Smooth muscle cell (in vitro differentiated cells): ENCODE measurements around the gene PPP1CC. TPM values are rescaled to one million over a fixed set of nuclear protein-coding genes. Genes with fewer than 3 reads are reported as not detected.

Source experiments
- DNase-seq: peaks from one replicate; lab custom pipeline; 2025; ENCODE audit not compliant: unreplicated experiment; lab: John Stamatoyannopoulos, UW
- H2AFZ ChIP-seq: fragments of 200-600 bp; sonication (generic); 2 replicates; pipeline ENCODE4 v1.6.0; 2016; ENCODE audit warnings: antibody characterized with exemption, low read depth, mild to moderate bottlenecking
- H3F3A ChIP-seq: fragments of 200-600 bp; sonication (generic); 2 replicates; pipeline ENCODE4 v1.6.0; 2017; ENCODE audit warnings: antibody characterized with exemption, low read depth
- H3K27ac ChIP-seq: fragments of 200-600 bp; sonication (generic); 2 replicates; pipeline ENCODE4 v1.5.1; 2016; ENCODE audit warnings: low read depth, mild to moderate bottlenecking
- H3K27me3 ChIP-seq: fragments of 200-600 bp; sonication (generic); 2 replicates; pipeline ENCODE4 v1.6.1; 2016; ENCODE audit warnings: low read depth, mild to moderate bottlenecking
- H3K36me3 ChIP-seq: fragments of 200-600 bp; sonication (generic); 2 replicates; pipeline ENCODE4 v1.5.1; 2016; ENCODE audit warnings: low read depth
- H3K4me1 ChIP-seq: fragments of 200-600 bp; sonication (generic); 2 replicates; pipeline ENCODE4 v1.5.1; 2016; ENCODE audit warnings: low read depth
- H3K4me2 ChIP-seq: fragments of 200-600 bp; sonication (generic); 2 replicates; pipeline ENCODE4 v1.6.0; 2016; ENCODE audit warnings: mild to moderate bottlenecking
- H3K4me3 ChIP-seq: fragments of 200-600 bp; sonication (generic); 2 replicates; pipeline ENCODE4 v1.5.1; 2016; ENCODE audit warnings: mild to moderate bottlenecking
- H3K79me2 ChIP-seq: fragments of 200-600 bp; sonication (generic); 2 replicates; pipeline ENCODE4 v1.6.0; 2016; ENCODE audit warnings: low read depth, mild to moderate bottlenecking
- H3K9ac ChIP-seq: fragments of 200-600 bp; sonication (generic); 2 replicates; pipeline ENCODE4 v1.6.0; 2016; ENCODE audit warnings: low read depth
- H3K9me3 ChIP-seq: fragments of 200-600 bp; sonication (generic); replicated peaks from 2 replicates; pipeline ENCODE4 v1.5.1; 2016; ENCODE audit warnings: low read depth
- H4K20me1 ChIP-seq: fragments of 200-600 bp; sonication (generic); 2 replicates; pipeline ENCODE4 v1.6.0; 2016; ENCODE audit warnings: low read depth
- CTCF ChIP-seq: fragments of 200-600 bp; sonication (generic); IDR thresholded peaks from 2 replicates; pipeline ENCODE4 v1.5.1; 2017; ENCODE audit warnings: borderline replicate concordance, mild to moderate bottlenecking, antibody characterized with exemption; ENCODE audit not compliant: insufficient read depth, poor library complexity, severe bottlenecking
- WGBS: methylation state at CpG from one replicate; pipeline ENCODE4 v1.1.7; 2016; ENCODE audit warnings: low lambda C conversion rate; 5-methylcytosine and 5-hydroxymethylcytosine counted together
- polyA plus RNA-seq: library from polyadenylated mRNA; unstranded; fragments of >200 nt; fragmentation: Nextera tagmentation; extraction: Ambion mirVana; gene quantifications from 2 replicates; pipeline ENCODE4 v1.2.1, GENCODE V29; 2016
- total RNA-seq: library from RNA; depleted of rRNA; stranded (reverse); fragments of >200 nt; gene quantifications from 2 replicates; pipeline ENCODE4 v1.2.3, GENCODE V29; 2014

Gene PPP1CC
- 105 and 120 TPM in 2 replicates for total RNA-seq
- polyA plus RNA-seq: 34.9 and 35.2 TPM in 2 replicates

GRCh38 chr12:110742718-110743570 lies at the start of gene PPP1CC:
Gene PPP1CC (minus strand): TSS chr12:110742891. CDS start chr12:110742707, 184 bp downstream.
- Histone ChIP-seq H3K4me2 (peak within 1 kb of the TSS; percentile 92), H3K36me3 (no peaks in the 10 kb centered on the region), H3K27me3 (no peaks in the 10 kb centered on the region), H3K4me1 (peaks cover 23% of the 10 kb centered on the region), H4K20me1 (peaks cover 42% of the 10 kb centered on the region), H3K9ac (peak within 1 kb of the TSS; percentile 94), H3K79me2 (peaks cover 47% of the 10 kb centered on the region), H3K9me3 (no peaks in the 10 kb centered on the region), H3F3A (no peaks in the 10 kb centered on the region), H3K27ac (peak within 1 kb of the TSS; percentile 75), H2AFZ (peak within 1 kb of the TSS; percentile 95), H3K4me3 (peak within 1 kb of the TSS; percentile 91)
- under 1% methylated on average over 47 of the region's 63 CpGs for WGBS
- peak; percentile 81 for DNase-seq
- no peak for TF ChIP-seq CTCF

GRCh38 chr12:110791589-110791988 lies 48.9 kb upstream of the PPP1CC start:
- Histone ChIP-seq H2AFZ (no peak overlapping the region), H3K27ac (no peak overlapping the region), H3K9ac (no peak overlapping the region), H3K4me2 (no peak overlapping the region), H3K4me1 (no peaks in the 10 kb centered on the region), H3F3A (no peaks in the 10 kb centered on the region), H3K36me3 (no peaks in the 10 kb centered on the region), H4K20me1 (no peaks in the 10 kb centered on the region), H3K27me3 (no peaks in the 10 kb centered on the region), H3K9me3 (no peaks in the 10 kb centered on the region), H3K79me2 (no peaks in the 10 kb centered on the region), H3K4me3 (no peak overlapping the region)
- DNase-seq: no peak
- WGBS: 85% methylated on average over 3 of the region's 3 CpGs
- no peak for TF ChIP-seq CTCF

- no peak for DNase-seq
- Histone ChIP-seq H3K27ac (no peak overlapping the region), H3K36me3 (no peaks in the 10 kb centered on the region), H3K9me3 (no peaks in the 10 kb centered on the region), H3F3A (no peaks in the 10 kb centered on the region), H2AFZ (no peak overlapping the region), H3K4me1 (no peaks in the 10 kb centered on the region), H3K4me2 (no peak overlapping the region), H4K20me1 (no peaks in the 10 kb centered on the region), H3K4me3 (no peak overlapping the region), H3K9ac (no peak overlapping the region), H3K27me3 (no peaks in the 10 kb centered on the region), H3K79me2 (no peaks in the 10 kb centered on the region)
- WGBS: 88% methylated on average over 1 of the region's 1 CpG
- no peak for TF ChIP-seq CTCF
Measured at GRCh38 chr12:110790301-110790700, 47.6 kb upstream of the PPP1CC start.

- no peaks in the 10 kb centered on the region for H3K9me3 ChIP-seq
- H3K27me3 ChIP-seq: no peaks in the 10 kb centered on the region
- H2AFZ ChIP-seq: no peak overlapping the region
- H3K9ac ChIP-seq: no peak overlapping the region
- H3K36me3 ChIP-seq: no peaks in the 10 kb centered on the region
- no peaks in the 10 kb centered on the region for H3K4me1 ChIP-seq
- no peaks in the 10 kb centered on the region for H3F3A ChIP-seq
- DNase-seq: no peak
- no peak overlapping the region for H3K27ac ChIP-seq
- WGBS: 89% methylated on average over 7 of the region's 7 CpGs
- no peak overlapping the region for H3K4me3 ChIP-seq
- no peak for TF ChIP-seq CTCF
- H3K4me2 ChIP-seq: no peak overlapping the region
- H4K20me1 ChIP-seq: no peaks in the 10 kb centered on the region
- no peaks in the 10 kb centered on the region for H3K79me2 ChIP-seq
Measured at GRCh38 chr12:110786012-110786411, 43.3 kb upstream of the PPP1CC start.
